Inflammatory macrophage treated with lipopolysaccharide for 1 hour (primary cell): ENCODE data around the gene LEMD3.
"Not testable (repeated sequence)": the region's sequence is repeated elsewhere in the genome, so short reads cannot be mapped to it uniquely, and the experiment has no call there.

Experiments used
- DNase-seq, 2 donors: peaks; one replicate each; pipeline ENCODE4 v3.0.0-alpha.2; 2020 to 2022

The LEMD3 gene

GRCh38 chr12:65280306-65280705, 110.9 kb downstream of the LEMD3 start:
- no peak for DNase-seq

- no peak for DNase-seq
Measured at GRCh38 chr12:65282840-65283239, 113.5 kb downstream of the LEMD3 start.

GRCh38 chr12:65285532-65285931, 116.1 kb downstream of the LEMD3 start:
- DNase-seq = not testable (repeated sequence)

- DNase-seq = no peak
Measured at GRCh38 chr12:65287426-65287825, 118.0 kb downstream of the LEMD3 start.

DNA sequence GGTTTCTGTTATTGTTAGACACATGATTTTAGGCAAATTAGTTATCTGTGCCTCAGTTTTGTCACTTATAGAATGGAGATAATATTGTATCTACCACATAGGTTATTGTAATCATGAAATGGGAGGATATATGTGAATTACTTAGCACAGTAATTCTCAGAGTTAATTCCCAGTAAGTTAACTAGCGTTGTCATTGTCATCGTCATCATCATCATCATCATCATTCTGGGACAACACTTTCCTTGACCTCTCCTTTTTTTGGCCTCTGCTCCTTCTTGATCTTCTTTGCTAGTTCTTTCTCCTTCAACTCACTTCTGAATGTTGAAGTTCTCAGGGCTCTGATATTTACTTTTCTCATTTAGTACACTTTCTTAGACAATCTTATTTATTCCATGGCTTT, 122.9 kb downstream of the LEMD3 start:
- DNase-seq = no peak

GRCh38 chr12:65293735-65294134, 124.4 kb downstream of the LEMD3 start:
- DNase-seq = no peak

DNA sequence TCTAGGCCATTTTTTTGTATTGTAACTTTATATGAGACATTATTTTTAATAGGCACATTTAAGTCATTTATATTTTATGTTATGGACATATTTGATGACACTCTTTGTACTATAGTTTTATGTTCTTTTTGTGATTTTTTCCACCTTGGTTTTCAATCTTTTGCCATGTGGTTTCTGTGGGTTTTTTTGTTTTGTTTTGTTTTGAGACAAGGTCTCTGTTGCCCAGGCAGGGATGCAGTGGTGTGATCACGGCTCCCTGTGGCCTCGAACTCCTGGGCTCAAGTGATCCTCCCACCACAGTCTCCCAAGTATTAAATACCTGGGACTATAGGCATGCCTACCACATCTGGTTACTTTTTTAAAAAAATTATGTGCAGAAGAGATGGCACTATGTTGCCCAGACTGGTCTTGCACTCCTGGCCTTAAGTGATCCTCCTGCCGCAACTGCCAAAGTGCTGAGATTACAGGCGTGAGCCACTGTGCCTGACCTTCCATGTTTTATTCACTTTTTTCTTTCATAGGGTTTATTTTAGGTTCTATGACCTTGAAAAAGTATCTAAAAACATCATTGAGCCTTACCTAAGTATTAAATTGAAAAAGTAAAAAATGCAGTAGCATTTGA, 125.4 kb downstream of the LEMD3 start:
- DNase-seq = no peak

- DNase-seq = no peak
Measured at GRCh38 chr12:65296508-65297265, 127.3 kb downstream of the LEMD3 start.
